CD4-positive, alpha-beta T cell (primary cell): ENCODE data around the gene SYT5. TPM values are rescaled to one million over a fixed set of nuclear protein-coding genes. Genes with fewer than 3 reads are reported as not detected.

Source experiments
- ATAC-seq: fragments of 200-7000 bp; cut with Tn5 transposase; one replicate; pipeline ENCODE4 v1.10.0; 2022; ENCODE audit warnings: mild to moderate bottlenecking; ENCODE audit not compliant: poor library complexity
- CTCF ChIA-PET: fragments of 350-600 bp; sonication (Branson Sonifier 250); formaldehyde crosslinking; loops from one replicate; lab custom pipeline; 2021; ENCODE audit warnings: antibody characterized with exemption, inconsistent platforms; lab: Charles Lee
- POLR2A ChIA-PET: fragments of 350-600 bp; sonication (Branson Sonifier 250); formaldehyde crosslinking; loops from one replicate; lab custom pipeline; 2021; ENCODE audit warnings: antibody characterized with exemption, inconsistent platforms; lab: Charles Lee
- DNase-seq, 14 experiments: peaks; one replicate each; pipeline ENCODE4 v3.0.0-alpha.2; 2013 to 2020; ENCODE audit warnings: mixed read lengths in 2 of 14
- H3K27ac ChIP-seq, 2 donors: one replicate each; pipeline versions ENCODE4 v1.5.1 to v1.7.0; 2013; ENCODE audit warnings: low read length in 2 of 2, low read depth in 1 of 2, mild to moderate bottlenecking in 1 of 2
- H3K27me3 ChIP-seq, 2 experiments: 1 replicate in 1 of 2; 2 replicates in 1 of 2; pipeline versions ENCODE4 v1.6.1 to v1.7.0; 2013; ENCODE audit warnings: low read length in 2 of 2, control low read depth in 1 of 2, mild to moderate bottlenecking in 1 of 2, moderate library complexity in 1 of 2; ENCODE audit not compliant: insufficient read depth in 2 of 2, control insufficient read depth in 1 of 2
- H3K36me3 ChIP-seq: one replicate; pipeline ENCODE4 v1.6.1; 2013; ENCODE audit warnings: low read length, control low read depth; ENCODE audit not compliant: insufficient read depth
- H3K4me1 ChIP-seq: one replicate; pipeline ENCODE4 v1.6.1; 2013; ENCODE audit warnings: low read length, control low read depth; ENCODE audit not compliant: insufficient read depth
- H3K4me3 ChIP-seq: one replicate; pipeline ENCODE4 v1.5.1; 2013; ENCODE audit warnings: mild to moderate bottlenecking, low read length, moderate library complexity
- H3K9me3 ChIP-seq, 2 experiments: 1 replicate in 1 of 2; 2 replicates in 1 of 2; pipeline versions ENCODE4 v1.6.1 to v1.7.0; 2013; ENCODE audit warnings: low read length in 2 of 2, mild to moderate bottlenecking in 2 of 2, control low read depth in 1 of 2, moderate library complexity in 1 of 2; ENCODE audit not compliant: control insufficient read depth in 1 of 2, insufficient read depth in 1 of 2
- H3K27ac Mint-ChIP-seq: one replicate; pipeline ENCODE4 v1.8.0; 2020; ENCODE audit warnings: mixed read lengths
- H3K27me3 Mint-ChIP-seq: one replicate; pipeline ENCODE4 v1.8.0; 2021; ENCODE audit warnings: mixed read lengths
- H3K36me3 Mint-ChIP-seq: one replicate; pipeline ENCODE4 v1.8.0; 2021; ENCODE audit warnings: low read depth, mixed read lengths
- H3K4me1 Mint-ChIP-seq: one replicate; pipeline ENCODE4 v1.8.0; 2021; ENCODE audit warnings: low read depth, mixed read lengths
- H3K4me3 Mint-ChIP-seq: one replicate; pipeline ENCODE4 v1.8.0; 2020; ENCODE audit warnings: mild to moderate bottlenecking, mixed read lengths
- H3K9me3 Mint-ChIP-seq: one replicate; pipeline ENCODE4 v1.8.0; 2020; ENCODE audit warnings: mixed read lengths
- intact Hi-C, 2 experiments: fragments of 100-400 bp; cut with DNase I in 1 of 2; cut with micrococcal nuclease in 1 of 2; formaldehyde crosslinking; loops; one replicate each; pipeline versions ENCODE4 v1.15.1 to v1.9.0; 2023 to 2025; cut with DNase I, micrococcal nuclease
- total RNA-seq, 174 experiments: library from RNA in 2 of 174; stranded (reverse) in 2 of 174; gene quantifications; one replicate each; pipeline ENCODE4 v1.2.3 and lab custom pipeline; 2021 to 2026
- TF ChIP-seq, protein P1 (sequence below): fragments of 200-600 bp; IDR thresholded peaks from one replicate; pipeline ENCODE4 v1.8.0; 2022; ENCODE audit warnings: antibody characterized with exemption, mild to moderate bottlenecking

SYT5 gene
- total RNA-seq, 2 experiments from 2014 or later, result 0.41 to 0.56 TPM

DNA sequence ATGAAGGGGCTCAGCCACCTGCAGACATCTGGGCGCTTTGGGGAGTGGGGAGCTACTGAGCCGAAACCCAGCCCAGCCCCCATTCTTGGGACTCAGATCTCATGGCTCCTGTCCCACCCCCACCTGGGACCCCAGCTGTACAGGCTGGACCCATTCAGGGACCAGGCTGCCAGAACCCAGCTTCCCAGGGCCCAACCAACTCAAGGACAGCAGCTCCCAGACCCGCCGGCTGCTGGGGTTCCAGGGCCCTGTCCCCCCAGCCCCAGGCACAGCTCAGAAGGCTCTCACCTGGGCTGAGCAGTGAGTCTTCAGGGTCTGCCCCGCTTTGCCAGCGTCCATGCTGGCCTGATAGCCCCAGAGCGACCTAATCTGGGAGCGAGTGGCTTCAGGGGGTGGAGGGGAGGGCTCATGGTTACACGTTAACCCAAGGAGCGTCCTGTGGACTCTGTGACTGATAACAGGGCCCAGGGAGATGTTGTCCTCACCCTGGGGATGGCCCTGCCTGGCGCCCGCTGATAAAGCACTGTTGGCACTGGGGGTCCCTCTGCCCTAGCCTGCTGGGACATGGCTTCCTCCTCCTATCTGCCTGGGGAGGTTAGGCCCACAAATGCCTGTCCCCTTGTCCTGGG, 48.4 kb upstream of the SYT5 start, which contains the start of gene TMEM86B:
TMEM86B (minus strand) TSS at position 361 of the 629 bp plus-strand sequence; CDS start at position 339, 22 bp downstream.
- H3K27ac ChIP-seq, result no peak within 1 kb of the TSS
- POLR2A ChIA-PET, result interaction anchor here (1.6 kb wide), 1 partner anchor 26 kb away, joined by 6 read pairs; no protein-coding TSS in a partner anchor
- no peaks in the 10 kb centered on the region for H3K9me3 Mint-ChIP-seq
- H3K4me3 ChIP-seq, result no peak within 1 kb of the TSS
- no peak within 1 kb of the TSS for H3K27ac Mint-ChIP-seq
- TF ChIP-seq, protein P1, sequence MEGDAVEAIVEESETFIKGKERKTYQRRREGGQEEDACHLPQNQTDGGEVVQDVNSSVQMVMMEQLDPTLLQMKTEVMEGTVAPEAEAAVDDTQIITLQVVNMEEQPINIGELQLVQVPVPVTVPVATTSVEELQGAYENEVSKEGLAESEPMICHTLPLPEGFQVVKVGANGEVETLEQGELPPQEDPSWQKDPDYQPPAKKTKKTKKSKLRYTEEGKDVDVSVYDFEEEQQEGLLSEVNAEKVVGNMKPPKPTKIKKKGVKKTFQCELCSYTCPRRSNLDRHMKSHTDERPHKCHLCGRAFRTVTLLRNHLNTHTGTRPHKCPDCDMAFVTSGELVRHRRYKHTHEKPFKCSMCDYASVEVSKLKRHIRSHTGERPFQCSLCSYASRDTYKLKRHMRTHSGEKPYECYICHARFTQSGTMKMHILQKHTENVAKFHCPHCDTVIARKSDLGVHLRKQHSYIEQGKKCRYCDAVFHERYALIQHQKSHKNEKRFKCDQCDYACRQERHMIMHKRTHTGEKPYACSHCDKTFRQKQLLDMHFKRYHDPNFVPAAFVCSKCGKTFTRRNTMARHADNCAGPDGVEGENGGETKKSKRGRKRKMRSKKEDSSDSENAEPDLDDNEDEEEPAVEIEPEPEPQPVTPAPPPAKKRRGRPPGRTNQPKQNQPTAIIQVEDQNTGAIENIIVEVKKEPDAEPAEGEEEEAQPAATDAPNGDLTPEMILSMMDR, result no peak
- H3K36me3 ChIP-seq, result peaks cover 64% of the 10 kb centered on the region
- peaks cover 77% of the 10 kb centered on the region for H3K36me3 Mint-ChIP-seq
- H3K4me1 Mint-ChIP-seq, result peaks cover 6% of the 10 kb centered on the region
- no peaks in the 10 kb centered on the region for H3K27me3 ChIP-seq
- intact Hi-C loops, result no loop called here
- ATAC-seq (no peak), DNase-seq (no peak)
- no peaks in the 10 kb centered on the region for H3K4me1 ChIP-seq
- H3K4me3 Mint-ChIP-seq, result no peak within 1 kb of the TSS
- peaks cover 0 to 1% of the 10 kb centered on the region in 2 experiments for H3K9me3 ChIP-seq
- CTCF ChIA-PET, result no interaction called here
- no peaks in the 10 kb centered on the region for H3K27me3 Mint-ChIP-seq

DNA sequence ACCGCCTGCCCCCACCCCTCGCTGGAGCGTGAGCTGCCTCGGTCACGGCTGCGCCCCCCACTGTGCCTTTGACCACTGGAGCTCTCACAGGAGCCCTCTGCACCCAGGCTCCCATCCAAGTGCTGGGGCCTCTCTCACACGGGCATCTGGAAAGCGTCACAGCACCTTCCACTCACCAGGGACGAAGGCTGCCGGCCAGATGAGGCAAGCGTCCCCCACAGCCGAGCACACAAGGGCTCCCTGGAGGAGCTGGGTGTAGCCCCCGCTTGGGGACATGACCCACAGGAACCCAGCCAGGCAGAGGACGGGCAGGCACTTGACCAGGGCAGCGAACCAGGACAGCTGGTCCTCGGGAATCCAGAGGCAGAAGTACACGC, 47.9 kb upstream of the SYT5 start:
- no peaks in the 10 kb centered on the region for H3K4me1 ChIP-seq
- intact Hi-C loops, result no loop called here
- no peaks in the 10 kb centered on the region for H3K27me3 ChIP-seq
- Mint-ChIP-seq H3K36me3 (peaks cover 72% of the 10 kb centered on the region), H3K27ac (no peak overlapping the region), H3K9me3 (no peaks in the 10 kb centered on the region), H3K27me3 (no peaks in the 10 kb centered on the region), H3K4me3 (no peak overlapping the region), H3K4me1 (peaks cover 6% of the 10 kb centered on the region)
- no peak overlapping the region for H3K4me3 ChIP-seq
- peaks cover 0 to 4% of the 10 kb centered on the region in 2 experiments for H3K9me3 ChIP-seq
- no peak for DNase-seq
- ATAC-seq, result no peak
- TF ChIP-seq, protein P1, result no peak
- CTCF ChIA-PET, result no interaction called here
- POLR2A ChIA-PET, result interaction anchor here (1.6 kb wide), 1 partner anchor 26 kb away, joined by 6 read pairs; no protein-coding TSS in a partner anchor
- H3K36me3 ChIP-seq, result peaks cover 58% of the 10 kb centered on the region
- H3K27ac ChIP-seq, result no peak overlapping the region

DNA sequence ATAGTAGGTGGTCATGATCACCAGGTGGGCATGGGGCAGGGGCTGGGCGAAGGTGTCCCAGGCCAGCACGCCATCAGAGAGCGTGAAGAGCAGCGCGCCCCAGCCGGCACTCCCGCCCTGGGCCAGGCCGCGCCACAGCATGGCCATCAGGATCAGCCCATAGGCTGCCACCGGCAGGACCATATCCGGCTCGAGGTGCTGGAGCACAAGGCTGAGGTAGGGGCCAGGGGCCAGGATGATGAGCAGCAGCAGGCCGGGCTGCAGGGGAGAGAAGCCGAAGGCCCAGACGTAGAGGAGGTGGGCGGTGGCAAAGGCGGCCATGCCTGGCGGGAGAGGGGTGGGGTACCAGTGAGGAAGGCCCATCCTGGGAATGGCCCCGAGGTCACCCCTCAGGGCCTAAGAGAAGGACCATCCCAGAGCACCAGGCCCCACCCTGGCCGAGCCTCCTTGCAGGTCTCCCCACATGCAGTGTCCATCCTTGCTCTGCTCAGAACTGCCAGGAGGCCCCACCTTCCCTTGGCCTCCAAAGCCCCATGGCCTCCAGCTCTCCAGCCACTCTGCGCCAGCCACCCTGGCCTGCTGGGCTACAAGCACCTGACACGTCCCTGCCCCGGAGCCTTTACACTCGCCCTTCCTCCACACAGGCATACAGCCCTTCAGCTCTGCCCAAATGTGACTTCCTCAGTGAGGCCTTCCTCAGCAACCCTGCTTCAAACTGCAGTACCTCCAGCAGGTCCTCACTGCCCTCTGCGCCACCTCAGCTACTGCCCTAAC, 47.3 kb upstream of the SYT5 start:
- TF ChIP-seq, protein P1, result no peak
- H3K4me3 ChIP-seq, result no peak overlapping the region
- ChIA-PET POLR2A (interaction anchor here (1.6 kb wide), 1 partner anchor 27 kb away, joined by 6 read pairs; no protein-coding TSS in a partner anchor), CTCF (no interaction called here)
- H3K27me3 ChIP-seq, result no peaks in the 10 kb centered on the region
- Mint-ChIP-seq H3K27me3 (no peaks in the 10 kb centered on the region), H3K4me3 (no peak overlapping the region), H3K9me3 (no peaks in the 10 kb centered on the region), H3K27ac (no peak overlapping the region), H3K36me3 (peaks cover 67% of the 10 kb centered on the region), H3K4me1 (peaks cover 6% of the 10 kb centered on the region)
- DNase-seq (no peak), ATAC-seq (no peak)
- intact Hi-C loops, result no loop called here
- H3K9me3 ChIP-seq, result peaks cover 0 to 4% of the 10 kb centered on the region in 2 experiments
- no peak overlapping the region for H3K27ac ChIP-seq
- peaks cover 53% of the 10 kb centered on the region for H3K36me3 ChIP-seq
- no peaks in the 10 kb centered on the region for H3K4me1 ChIP-seq
